ENCODE results near the gene NELL1.
"Not testable (repeated sequence)": the region's sequence is repeated elsewhere in the genome, so short reads cannot be mapped to it uniquely, and the experiment has no call there.

GRCh38 chr11:21141557-21141956 lies 472.2 kb downstream of the NELL1 start:
- TF ChIP-seq CTCF, POLR2A (IDR thresholded peaks at IDR 0.05): not testable (repeated sequence)

All from body of pancreas (tissue), 4 donors.